ENCODE results near the gene PSME2. TPM values are rescaled to one million over a fixed set of nuclear protein-coding genes. Genes with fewer than 3 reads are reported as not detected.

The PSME2 gene
- total and polyA plus RNA-seq, 11 donors = 51.4 to 360 (median 90.4) TPM

DNA sequence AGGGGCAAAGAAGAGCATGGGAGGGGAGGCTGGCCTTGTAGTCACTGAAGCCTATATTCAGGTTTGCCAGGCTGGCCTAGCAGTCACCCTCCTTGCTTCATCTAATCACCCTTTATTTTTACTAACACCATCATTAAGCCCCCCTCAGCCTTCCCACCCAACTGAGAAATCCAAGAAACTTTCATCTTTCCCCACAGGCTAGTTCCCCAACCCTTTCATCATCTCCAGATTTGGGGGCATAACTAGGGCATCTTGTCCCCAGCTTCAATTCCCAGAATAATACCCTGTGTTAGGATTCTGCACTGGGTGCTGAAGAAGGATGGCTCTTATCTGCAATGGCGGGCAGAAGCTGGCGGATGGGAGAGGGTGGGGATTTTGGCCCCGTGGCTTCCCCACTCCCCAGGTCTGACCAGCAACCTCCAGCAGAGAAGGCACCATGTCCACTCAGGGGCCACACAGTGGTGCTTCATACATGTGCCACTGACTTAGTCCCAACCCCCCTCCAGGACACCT lies 45.4 kb downstream of the PSME2 start:
- ATAC-seq = no peak

GRCh38 chr14:24100197-24100981 lies 46.0 kb downstream of the PSME2 start:
- TF ChIP-seq CTCF (IDR thresholded peaks at IDR 0.05) (no peak), POLR2A (IDR thresholded peaks at IDR 0.05) (no peak)
- Histone ChIP-seq H3K36me3 (peaks cover 0 to 65% (median 0%) of the 10 kb centered on the region in 9 donors), H3K4me3 (no peak overlapping the region), H3K27ac (no peak overlapping the region), H3K9me3 (no peaks in the 10 kb centered on the region), H3K27me3 (no peaks in the 10 kb centered on the region), H3K4me1 (peaks cover 0 to 5% (median 2%) of the 10 kb centered on the region in 12 donors)
- WGBS, 4 donors = 75 to 84% (median 81%) methylated on average over 3 to 4 of the region's 4 CpGs
- ATAC-seq (no peak), DNase-seq (no peak)
- intact Hi-C loops (cut with DNase I) = no loop called here

More for the DNA sequence above, 45.4 kb downstream of the PSME2 start:
- Histone ChIP-seq H3K36me3 (peaks cover 0 to 65% (median 0%) of the 10 kb centered on the region in 9 donors), H3K9me3 (no peaks in the 10 kb centered on the region), H3K27me3 (no peaks in the 10 kb centered on the region), H3K27ac (no peak overlapping the region), H3K4me1 (peaks cover 0 to under 1% (median 0%) of the 10 kb centered on the region in 12 donors), H3K4me3 (no peak overlapping the region)
- intact Hi-C loops (cut with DNase I) = no loop called here
- 86 to 94% (median 93%) methylated on average over 3 of the region's 3 CpGs for WGBS, 4 donors
- no peak for DNase-seq
- TF ChIP-seq POLR2A (IDR thresholded peaks at IDR 0.05) (no peak), CTCF (IDR thresholded peaks at IDR 0.05) (no peak)

DNA sequence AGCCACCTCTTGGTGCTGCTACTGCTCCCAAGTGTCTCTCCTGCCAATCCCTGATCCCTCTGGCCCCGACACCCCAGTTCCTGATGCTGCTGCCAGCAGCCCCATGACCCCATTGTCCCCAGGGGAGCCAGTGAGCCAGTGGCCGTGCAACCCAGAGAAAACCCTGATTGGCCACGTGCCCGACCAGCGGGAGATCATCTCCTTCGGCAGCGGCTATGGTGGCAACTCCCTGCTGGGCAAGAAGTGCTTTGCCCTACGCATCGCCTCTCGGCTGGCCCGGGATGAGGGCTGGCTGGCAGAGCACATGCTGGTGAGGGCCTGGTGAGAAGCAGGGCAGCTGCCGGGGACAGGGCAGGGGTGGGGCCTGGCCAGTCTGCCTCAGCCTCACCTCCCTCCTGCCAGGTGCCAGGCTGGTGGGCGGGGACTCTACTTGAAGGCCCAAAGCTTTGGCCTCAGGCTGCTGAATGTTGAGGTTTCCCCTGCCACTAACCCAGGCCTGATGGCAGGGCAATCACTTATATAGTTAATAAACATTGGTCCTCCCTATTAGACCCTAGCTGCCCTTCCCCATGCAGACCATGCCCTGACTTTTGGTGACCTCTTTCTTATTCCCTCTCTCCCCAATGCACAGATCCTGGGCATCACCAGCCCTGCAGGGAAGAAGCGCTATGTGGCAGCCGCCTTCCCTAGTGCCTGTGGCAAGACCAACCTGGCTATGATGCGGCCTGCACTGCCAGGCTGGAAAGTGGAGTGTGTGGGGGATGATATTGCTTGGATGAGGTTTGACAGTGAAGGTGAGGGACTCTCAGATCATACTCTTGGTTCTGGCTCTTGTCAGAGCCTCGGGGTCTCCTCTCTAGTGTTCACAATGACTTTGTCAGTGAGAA lies 47.2 kb downstream of the PSME2 start:
- DNase-seq (peak in 1 of 5 donors; percentile 22), ATAC-seq (no peak)
- intact Hi-C loops (cut with DNase I) = loop anchor here in 1 of 10 donors (10.0 kb wide), 1 partner anchor 114 kb away; the partner anchor contains the start of gene DHRS4L2
- no peak overlapping the region for H3K4me3 ChIP-seq
- WGBS, 4 donors = 86 to 91% (median 88%) methylated on average over 17 of the region's 17 CpGs
- no peaks in the 10 kb centered on the region for H3K9me3 ChIP-seq
- H3K27me3 ChIP-seq = no peaks in the 10 kb centered on the region
- no peak overlapping the region for H3K27ac ChIP-seq
- peaks cover 0 to 16% (median 9%) of the 10 kb centered on the region in 12 donors for H3K4me1 ChIP-seq
- H3K36me3 ChIP-seq = peaks cover 0 to 60% (median 0%) of the 10 kb centered on the region in 9 donors
- TF ChIP-seq POLR2A (IDR thresholded peaks at IDR 0.05) (no peak), CTCF (IDR thresholded peaks at IDR 0.05) (no peak)

Measured in heart left ventricle (tissue), 16 donors.